ENCODE results near the gene NDNF.

NDNF gene

GRCh38 chr4:121011780-121012340, 60.5 kb downstream of the NDNF start:
- no peak for FAIRE-seq

GRCh38 chr4:121011138-121011537, 61.2 kb downstream of the NDNF start:
- no peak for FAIRE-seq

GRCh38 chr4:121009578-121010478, 62.5 kb downstream of the NDNF start:
- FAIRE-seq = no peak

GRCh38 chr4:121007660-121008059, 64.7 kb downstream of the NDNF start:
- FAIRE-seq = no peak

- FAIRE-seq = no peak
These were observed 68.5 kb downstream of the NDNF start for GRCh38 chr4:121003863-121004262.

GRCh38 chr4:120995266-120996010, 76.9 kb downstream of the NDNF start:
- no peak for FAIRE-seq

- no peak for FAIRE-seq
These were observed 77.8 kb downstream of the NDNF start for GRCh38 chr4:120994521-120994920.

GRCh38 chr4:120991885-120992284, 80.5 kb downstream of the NDNF start:
- FAIRE-seq = no peak

- no peak for FAIRE-seq
These were observed 82.1 kb downstream of the NDNF start for GRCh38 chr4:120990246-120990645.
